HG02943 (cell line): ENCODE measurements around the gene ZNF668.
"Not testable (repeated sequence)": the region's sequence is repeated elsewhere in the genome, so short reads cannot be mapped to it uniquely, and the experiment has no call there.

Experiments
- ATAC-seq: cut with Tn5 transposase; IDR thresholded peaks from one replicate; pipeline ENCODE4 v1.9.1; 2021; ENCODE audit warnings: mild to moderate bottlenecking, low read depth, moderate library complexity; ENCODE audit not compliant: unreplicated experiment

The ZNF668 gene

GRCh38 chr16:31017756-31018155 is 56.3 kb downstream of the ZNF668 start:
- ATAC-seq = not testable (repeated sequence)

- no peak for ATAC-seq
These were observed 58.0 kb downstream of the ZNF668 start for GRCh38 chr16:31016018-31016417.

- not testable (repeated sequence) for ATAC-seq
These were observed 60.7 kb downstream of the ZNF668 start for GRCh38 chr16:31013292-31013691.

- ATAC-seq = not testable (repeated sequence)
These were observed 62.2 kb downstream of the ZNF668 start for GRCh38 chr16:31011815-31012214.
